ENCODE results near the gene ST6GALNAC6.

Gene ST6GALNAC6

GRCh38 chr9:127875306-127875966, 24.0 kb downstream of the ST6GALNAC6 start:
- TF ChIP-seq MYC (IDR thresholded peaks at IDR 0.05; ENCODE audit: low read depth, low read length) (no peak), CTCF (IDR thresholded peaks at IDR 0.05; ENCODE audit: low read depth, low read length) (no peak), POLR2A (IDR thresholded peaks at IDR 0.05; ENCODE audit: extremely low read depth, insufficient read length) (no peak), MAX (IDR thresholded peaks at IDR 0.05; ENCODE audit: low read depth, low read length) (no peak)
- H3K4me3 ChIP-seq (ENCODE audit: low read depth, low read length), result no peak overlapping the region
- DNase-seq (ENCODE audit: low read depth), result no peak

- no peak for DNase-seq (ENCODE audit: low read depth)
- no peak overlapping the region for H3K4me3 ChIP-seq (ENCODE audit: low read depth, low read length)
- no peak for TF ChIP-seq POLR2A (IDR thresholded peaks at IDR 0.05; ENCODE audit: extremely low read depth, insufficient read length)
- TF ChIP-seq MAX (IDR thresholded peaks at IDR 0.05; ENCODE audit: low read depth, low read length), result no peak
- TF ChIP-seq MYC (IDR thresholded peaks at IDR 0.05; ENCODE audit: low read depth, low read length), result no peak
- no peak for TF ChIP-seq CTCF (IDR thresholded peaks at IDR 0.05; ENCODE audit: low read depth, low read length)
Observed at GRCh38 chr9:127874301-127875221, 24.8 kb downstream of the ST6GALNAC6 start.

GRCh38 chr9:127873886-127874285, 25.5 kb downstream of the ST6GALNAC6 start:
- DNase-seq (ENCODE audit: low read depth), result no peak
- no peak for TF ChIP-seq MYC (IDR thresholded peaks at IDR 0.05; ENCODE audit: low read depth, low read length)
- TF ChIP-seq MAX (IDR thresholded peaks at IDR 0.05; ENCODE audit: low read depth, low read length), result no peak
- no peak overlapping the region for H3K4me3 ChIP-seq (ENCODE audit: low read depth, low read length)

GRCh38 chr9:127873223-127873691, 26.1 kb downstream of the ST6GALNAC6 start:
- no peak for DNase-seq (ENCODE audit: low read depth)
- no peak for TF ChIP-seq POLR2A (IDR thresholded peaks at IDR 0.05; ENCODE audit: extremely low read depth, insufficient read length)
- no peak for TF ChIP-seq MYC (IDR thresholded peaks at IDR 0.05; ENCODE audit: low read depth, low read length)
- TF ChIP-seq MAX (IDR thresholded peaks at IDR 0.05; ENCODE audit: low read depth, low read length), result no peak
- TF ChIP-seq CTCF (IDR thresholded peaks at IDR 0.05; ENCODE audit: low read depth, low read length), result no peak
- no peak overlapping the region for H3K4me3 ChIP-seq (ENCODE audit: low read depth, low read length)

- TF ChIP-seq CTCF (IDR thresholded peaks at IDR 0.05; ENCODE audit: low read depth, low read length) (no peak), POLR2A (IDR thresholded peaks at IDR 0.05; ENCODE audit: extremely low read depth, insufficient read length) (no peak)
- DNase-seq (ENCODE audit: low read depth), result no peak
Observed at GRCh38 chr9:127872369-127873222, 26.8 kb downstream of the ST6GALNAC6 start.

More at GRCh38 chr9:127872369-127873222, 26.8 kb downstream of the ST6GALNAC6 start:
- no peak overlapping the region for H3K4me3 ChIP-seq (ENCODE audit: low read depth, low read length)
